Suprapubic skin (tissue), 4 donors: ENCODE data around the gene SNX27. TPM values are rescaled to one million over a fixed set of nuclear protein-coding genes. Genes with fewer than 3 reads are reported as not detected.

Experiments
- DNase-seq, 2 donors: peaks; one replicate each; pipeline ENCODE4 v3.0.0-alpha.2; 2019; ENCODE audit warnings: low spot score in 2 of 2
- H3K27ac ChIP-seq: fragments of 200-600 bp; sonication (generic); one replicate; pipeline ENCODE4 v1.5.1; 2019
- H3K27me3 ChIP-seq: fragments of 200-600 bp; sonication (generic); one replicate; pipeline ENCODE4 v1.5.1; 2019
- H3K36me3 ChIP-seq: fragments of 200-600 bp; sonication (generic); one replicate; pipeline ENCODE4 v1.5.1; 2019
- H3K4me1 ChIP-seq: fragments of 200-600 bp; sonication (generic); one replicate; pipeline ENCODE4 v1.5.1; 2019
- H3K4me3 ChIP-seq: fragments of 200-600 bp; sonication (generic); one replicate; pipeline ENCODE4 v1.5.1; 2019; ENCODE audit warnings: mild to moderate bottlenecking
- H3K9me3 ChIP-seq: fragments of 200-600 bp; sonication (generic); one replicate; pipeline ENCODE4 v1.5.1; 2019
- CTCF ChIP-seq, 2 donors: fragments of 200-600 bp in 1 of 2; fragments of 450-650 bp in 1 of 2; sonication (generic) in 1 of 2; IDR thresholded peaks; one replicate each; pipeline ENCODE4 v1.5.1; 2016 to 2019; ENCODE audit warnings: antibody characterized with exemption in 2 of 2, mild to moderate bottlenecking in 1 of 2, moderate library complexity in 1 of 2
- EP300 ChIP-seq: sonication (generic); formaldehyde crosslinking; IDR thresholded peaks from one replicate; pipeline ENCODE4 v1.6.1; 2017; ENCODE audit warnings: antibody characterized with exemption
- POLR2A ChIP-seq, 2 donors: fragments of 450-650 bp; IDR thresholded peaks; one replicate each; pipeline ENCODE4 v1.6.1; 2017; ENCODE audit warnings: antibody characterized with exemption in 2 of 2, mild to moderate bottlenecking in 2 of 2, moderate library complexity in 2 of 2
- POLR2AphosphoS5 ChIP-seq, 3 donors: sonication (generic); formaldehyde crosslinking; IDR thresholded peaks; one replicate each; pipeline ENCODE4 v1.6.1; 2017; ENCODE audit warnings: antibody characterized with exemption in 3 of 3
- WGBS: methylation state at CpG from one replicate; pipeline ENCODE4 v1.1.5; 2018; 5-methylcytosine and 5-hydroxymethylcytosine counted together
- total RNA-seq, 4 donors: library from RNA; depleted of rRNA; stranded (reverse); fragments of >200 nt; gene quantifications; one replicate each; pipeline ENCODE4 v1.1.0, GENCODE V29; 2016

Gene SNX27
- total RNA-seq, 4 donors from 2014 or later: 19.8 to 45.4 (median 29.0) TPM

- Histone ChIP-seq H3K4me3 (no peak overlapping the region), H3K36me3 (peaks cover 12% of the 10 kb centered on the region)
Observed at GRCh38 chr1:151581451-151581850, 30.4 kb upstream of the SNX27 start.

DNA sequence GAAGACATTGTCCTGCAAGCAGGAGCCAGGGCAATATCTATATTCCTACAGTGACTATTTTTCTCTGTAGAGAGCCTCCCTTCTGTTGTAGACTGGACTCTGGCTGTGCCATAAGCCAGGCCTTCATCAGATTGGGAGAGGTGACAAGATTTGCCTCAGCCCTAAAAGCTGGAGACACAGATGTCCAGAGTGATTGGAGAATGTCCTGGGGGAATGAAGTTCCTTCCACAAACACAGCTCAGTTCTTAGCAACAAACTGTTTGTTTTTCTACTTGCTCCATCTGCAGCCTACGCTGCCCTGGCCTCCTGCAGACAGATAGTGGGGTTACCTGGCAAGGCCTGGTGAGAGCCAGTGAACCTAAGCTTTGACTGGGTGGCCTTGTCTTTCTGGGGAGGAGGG is 29.9 kb upstream of the SNX27 start:
- DNase-seq: no peak
- Histone ChIP-seq H3K36me3 (peaks cover 8% of the 10 kb centered on the region), H3K27ac (peak overlapping the region; percentile 70), H3K4me3 (no peak overlapping the region), H3K4me1 (peaks cover 75% of the 10 kb centered on the region), H3K27me3 (no peaks in the 10 kb centered on the region), H3K9me3 (no peaks in the 10 kb centered on the region)
- 78% methylated on average over 1 of the region's 1 CpG for WGBS
- TF ChIP-seq POLR2AphosphoS5 (IDR thresholded peaks at IDR 0.05) (no peak), CTCF (IDR thresholded peaks at IDR 0.05) (no peak), POLR2A (IDR thresholded peaks at IDR 0.05) (no peak), EP300 (no peak)

More at GRCh38 chr1:151581451-151581850, 30.4 kb upstream of the SNX27 start:
- Histone ChIP-seq H3K4me1 (peaks cover 72% of the 10 kb centered on the region), H3K27ac (no peak overlapping the region), H3K27me3 (no peaks in the 10 kb centered on the region), H3K9me3 (no peaks in the 10 kb centered on the region)
- no peak for DNase-seq
- WGBS: no CpG with 5 or more reads among the region's 5 CpGs
- no peak for TF ChIP-seq CTCF (IDR thresholded peaks at IDR 0.05)

DNA sequence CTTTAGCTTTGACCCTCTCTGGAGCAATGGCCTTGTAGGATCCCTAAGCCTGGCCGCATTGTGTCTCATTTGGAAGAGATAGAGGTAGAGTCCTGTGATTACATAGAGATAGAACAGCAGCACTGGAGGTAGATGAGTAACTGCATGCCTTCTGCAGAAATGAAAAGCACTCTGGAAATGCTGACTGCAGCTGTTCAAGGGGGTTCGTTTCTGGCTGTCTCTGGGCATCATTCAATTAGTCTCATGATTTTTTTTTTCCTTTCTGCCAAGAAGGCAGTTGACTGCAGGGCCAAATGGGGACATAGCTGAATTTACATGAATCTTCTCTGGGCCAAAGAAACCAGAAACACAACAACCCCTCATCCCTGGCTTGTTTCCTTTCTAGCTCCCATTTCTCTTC is 28.1 kb upstream of the SNX27 start:
- H3K9me3 ChIP-seq: no peaks in the 10 kb centered on the region
- H3K27me3 ChIP-seq: no peaks in the 10 kb centered on the region
- no peak for DNase-seq
- WGBS: 40% methylated on average over 2 of the region's 2 CpGs
- H3K4me1 ChIP-seq: peaks cover 74% of the 10 kb centered on the region
- H3K4me3 ChIP-seq: no peak overlapping the region
- peak overlapping the region; percentile 70 for H3K27ac ChIP-seq
- peaks cover 3% of the 10 kb centered on the region for H3K36me3 ChIP-seq
- TF ChIP-seq POLR2AphosphoS5 (IDR thresholded peaks at IDR 0.05) (no peak), CTCF (IDR thresholded peaks at IDR 0.05) (no peak)

- TF ChIP-seq POLR2A (IDR thresholded peaks at IDR 0.05) (no peak), POLR2AphosphoS5 (IDR thresholded peaks at IDR 0.05) (no peak), CTCF (IDR thresholded peaks at IDR 0.05) (no peak), EP300 (no peak)
- DNase-seq: no peak
- Histone ChIP-seq H3K27me3 (no peaks in the 10 kb centered on the region), H3K4me3 (no peak overlapping the region), H3K36me3 (no peaks in the 10 kb centered on the region), H3K27ac (peak overlapping the region; percentile 70), H3K9me3 (no peaks in the 10 kb centered on the region), H3K4me1 (peaks cover 69% of the 10 kb centered on the region)
- 33% methylated on average over 6 of the region's 6 CpGs for WGBS
Observed at GRCh38 chr1:151584278-151584677, 27.6 kb upstream of the SNX27 start.

GRCh38 chr1:151584780-151585179 is 27.1 kb upstream of the SNX27 start:
- Histone ChIP-seq H3K9me3 (no peaks in the 10 kb centered on the region), H3K36me3 (no peaks in the 10 kb centered on the region), H3K4me3 (no peak overlapping the region), H3K4me1 (peaks cover 64% of the 10 kb centered on the region), H3K27ac (peak overlapping the region; percentile 70), H3K27me3 (no peaks in the 10 kb centered on the region)
- DNase-seq: no peak
- TF ChIP-seq POLR2AphosphoS5 (IDR thresholded peaks at IDR 0.05): no peak
- no peak for TF ChIP-seq POLR2A (IDR thresholded peaks at IDR 0.05)
- TF ChIP-seq EP300: no peak
- TF ChIP-seq CTCF (IDR thresholded peaks at IDR 0.05): no peak
- WGBS: 40% methylated on average over 7 of the region's 7 CpGs
